HCT116 (cell line): ENCODE measurements around the gene SDR42E2. TPM values are rescaled to one million over a fixed set of nuclear protein-coding genes. Genes with fewer than 3 reads are reported as not detected.
A peak's percentile ranks its signal among the peaks of the same experiment; 100 is the strongest.

Source experiments
- ATAC-seq: fragments of 200-7000 bp; cut with Tn5 transposase; 2 replicates; pipeline ENCODE4 v1.9.1; 2020; ENCODE audit warnings: mild to moderate bottlenecking, moderate library complexity
- BruUV-seq: library from RNA; stranded (reverse); fragments of 400-500 nt; replicated peaks from 2 replicates; lab custom pipeline; 2021; lab: Mats Ljungman, UMichigan
- CTCF ChIA-PET: fragments of 300-600 bp; sonication (Branson Sonifier 250); formaldehyde crosslinking; loops from one replicate; lab custom pipeline; 2021; ENCODE audit warnings: antibody characterized with exemption; lab: Charles Lee
- POLR2A ChIA-PET: fragments of 300-600, 350-600 bp; sonication (Branson Sonifier 250); formaldehyde crosslinking; loops from one replicate; lab custom pipeline; 2021; ENCODE audit warnings: antibody characterized with exemption; lab: Charles Lee
- RAD21 ChIA-PET, 2 experiments: fragments of 300-600 bp; sonication (Branson Sonifier 250); formaldehyde crosslinking; loops; one replicate each; lab custom pipeline; 2023; ENCODE audit warnings: low total read pairs in 2 of 2; ENCODE audit not compliant: uncharacterized antibody in 2 of 2, unreplicated experiment in 2 of 2, low non-redundant PET in 1 of 2; lab: Charles Lee
- DNase-seq: peaks from one replicate; pipeline ENCODE4 v3.0.0-alpha.2; 2010; ENCODE audit warnings: low read depth, low spot score
- H2AFZ ChIP-seq: fragments of 200-600 bp; shearing (Covaris generic), sonication (generic); 2 replicates; pipeline ENCODE4 v1.6.1; 2017; ENCODE audit warnings: low read depth, mixed run types, mixed read lengths, antibody characterized with exemption, low read length; ENCODE audit not compliant: poor library complexity, severe bottlenecking
- H3K27ac ChIP-seq: 2 replicates; pipeline ENCODE4 v1.5.1; 2012; ENCODE audit warnings: low read depth, low read length
- H3K27me3 ChIP-seq: fragments of 200-600 bp; sonication (generic); 2 replicates; pipeline ENCODE4 v1.6.1; 2016; ENCODE audit warnings: mixed run types, low read length, mixed read lengths; ENCODE audit not compliant: insufficient read depth
- H3K36me3 ChIP-seq, 2 experiments: fragments of 200-500 bp in 1 of 2; fragments of 200-600 bp in 1 of 2; sonication (Bioruptor generic) in 1 of 2; sonication (generic) in 1 of 2; 2 replicates each; pipeline versions ENCODE4 v1.5.1 to v1.6.1; 2014 to 2016; ENCODE audit warnings: low read length in 2 of 2, inconsistent platforms in 1 of 2, mixed read lengths in 1 of 2, mixed run types in 1 of 2; ENCODE audit not compliant: insufficient read depth in 2 of 2, control insufficient read depth in 1 of 2
- H3K4me1 ChIP-seq, 2 experiments: fragments of 200-600 bp in 1 of 2; sonication (generic) in 1 of 2; 2 replicates each; pipeline versions ENCODE4 v1.5.1 to v1.6.1; 2012 to 2017; ENCODE audit warnings: low read length in 2 of 2, inconsistent platforms in 1 of 2, mild to moderate bottlenecking in 1 of 2, mixed read lengths in 1 of 2, mixed run types in 1 of 2, moderate library complexity in 1 of 2; ENCODE audit not compliant: insufficient read depth in 2 of 2, control insufficient read depth in 1 of 2
- H3K4me2 ChIP-seq: fragments of 200-600 bp; sonication (generic); 2 replicates; pipeline ENCODE4 v1.6.1; 2017; ENCODE audit warnings: mixed run types, low read length, mixed read lengths
- H3K4me3 ChIP-seq, 2 experiments: fragments of 200-600 bp in 1 of 2; sonication (generic) in 1 of 2; replicated peaks in 1 of 2; 2 replicates each; pipeline ENCODE4 v1.5.1; 2011 to 2016; ENCODE audit warnings: low read length in 2 of 2, control low read depth in 1 of 2, low read depth in 1 of 2, mild to moderate bottlenecking in 1 of 2, mixed read lengths in 1 of 2, mixed run types in 1 of 2
- H3K79me2 ChIP-seq: fragments of 200-600 bp; sonication (generic); 2 replicates; pipeline ENCODE4 v1.6.1; 2017; ENCODE audit warnings: mild to moderate bottlenecking, mixed run types, low read length, moderate library complexity, mixed read lengths; ENCODE audit not compliant: insufficient read depth
- H3K9ac ChIP-seq: fragments of 200-600 bp; sonication (generic); 2 replicates; pipeline ENCODE4 v1.6.1; 2016; ENCODE audit warnings: low read length, mixed read lengths
- H3K9me2 ChIP-seq: fragments of 200-600 bp; sonication (generic), shearing (Covaris generic); 2 replicates; pipeline ENCODE4 v1.6.1; 2017; ENCODE audit warnings: mixed run types, mild to moderate bottlenecking, moderate library complexity; ENCODE audit not compliant: insufficient read depth
- H3K9me3 ChIP-seq, 2 experiments: fragments of 200-500 bp in 1 of 2; fragments of 200-600 bp in 1 of 2; sonication (Bioruptor generic) in 1 of 2; sonication (generic) in 1 of 2; 2 replicates each; pipeline ENCODE4 v1.6.1; 2014 to 2017; ENCODE audit warnings: low read length in 2 of 2, mixed read lengths in 2 of 2, inconsistent platforms in 1 of 2, low read depth in 1 of 2, mild to moderate bottlenecking in 1 of 2, mixed run types in 1 of 2, moderate library complexity in 1 of 2; ENCODE audit not compliant: control insufficient read depth in 1 of 2, insufficient read depth in 1 of 2
- H4K20me1 ChIP-seq: fragments of 200-600 bp; sonication (generic), shearing (Covaris generic); 2 replicates; pipeline ENCODE4 v1.6.1; 2017; ENCODE audit warnings: mixed run types, mild to moderate bottlenecking, moderate library complexity; ENCODE audit not compliant: insufficient read depth
- CBX3 ChIP-seq: IDR thresholded peaks from 2 replicates; pipeline ENCODE4 v1.6.1; 2012; ENCODE audit warnings: low read depth
- intact Hi-C: fragments of 100-400 bp; cut with micrococcal nuclease; formaldehyde crosslinking; loops from 2 replicates; pipeline ENCODE4 v1.10.0; 2022
- total RNA-seq: library from RNA; stranded (reverse); gene quantifications from one replicate; pipeline ENCODE4 v1.2.1, GENCODE V29; 2021; ENCODE audit not compliant: unreplicated experiment
- TF ChIP-seq, protein P1 (sequence below), 3 experiments: fragments of 200-600 bp in 1 of 3; sonication (generic) in 1 of 3; IDR thresholded peaks in 2 of 3; conservative IDR thresholded peaks in 1 of 3; 2 replicates each; pipeline ENCODE4 v1.5.1; 2012 to 2017; ENCODE audit warnings: low read depth in 2 of 3, low read length in 2 of 3, antibody characterized with exemption in 1 of 3, borderline replicate concordance in 1 of 3, control low read depth in 1 of 3, mild to moderate bottlenecking in 1 of 3, mixed read lengths in 1 of 3, mixed run types in 1 of 3, moderate library complexity in 1 of 3; ENCODE audit not compliant: insufficient read depth in 1 of 3

Gene SDR42E2
- total RNA-seq, 1 experiment from 2014 or later = 0.27 TPM

DNA sequence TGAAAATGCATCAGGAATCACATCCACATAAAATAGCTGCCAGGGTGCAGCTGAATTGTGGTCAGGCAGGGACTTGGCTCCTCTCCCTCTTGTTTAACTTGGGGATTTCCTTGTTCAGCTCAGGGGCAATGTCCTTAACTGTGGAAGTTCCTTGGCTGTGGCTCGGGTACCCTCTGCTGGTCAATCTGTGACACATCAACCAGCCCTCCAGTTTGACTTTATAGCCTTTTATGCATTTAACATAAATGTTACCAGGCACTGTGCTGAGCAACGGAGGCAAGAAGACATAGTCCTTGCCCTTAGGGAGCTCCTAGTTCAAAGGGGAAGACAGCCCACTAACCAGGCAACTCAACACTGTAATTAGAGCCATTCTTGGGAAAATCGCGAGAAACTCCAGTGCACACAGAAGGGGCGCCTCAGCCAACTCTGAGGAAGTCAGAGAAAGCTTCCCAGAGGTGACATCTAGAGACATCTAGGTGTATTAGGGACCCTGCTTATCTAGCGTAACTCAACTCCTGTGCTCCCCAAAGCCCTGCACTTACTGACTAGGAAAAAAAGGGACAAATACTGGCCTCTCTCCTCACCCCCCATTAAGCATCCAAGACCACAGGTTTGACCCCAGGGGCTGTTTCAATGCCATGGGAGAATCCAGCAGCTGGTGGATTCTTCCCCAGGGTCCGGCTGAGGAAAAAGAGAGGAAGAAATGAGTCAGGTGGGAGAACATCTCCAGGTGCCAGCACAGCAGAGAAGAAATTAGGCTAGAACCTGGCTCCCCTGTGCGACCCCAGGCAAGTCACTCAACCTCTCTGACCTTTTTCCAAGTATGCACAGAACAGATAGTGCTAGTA lies 26.5 kb downstream of the SDR42E2 start:
- no peaks in the 10 kb centered on the region for H3K27me3 ChIP-seq
- no peak for ATAC-seq
- no peaks in the 10 kb centered on the region for H3K36me3 ChIP-seq
- intact Hi-C loops = loop anchor here (1.0 to 10.0 kb wide), 8 partner anchors 64 to 1246 kb away; partner anchors contain the start of gene IGSF6
- ChIA-PET RAD21 (interaction anchor here (0.6 to 1.5 kb wide), 7 partner anchors 90 to 240 kb away, joined by 3 to 7 read pairs (median 5); no protein-coding TSS in a partner anchor), POLR2A (interaction anchor here (0.6 to 1.3 kb wide), 3 partner anchors 186 to 368 kb away, joined by 3 to 8 read pairs (median 4); partner anchors contain the start of gene UQCRC2), CTCF (interaction anchor here (0.5 to 2.6 kb wide), 29 partner anchors 9 to 895 kb away, joined by 3 to 42 read pairs (median 4); partner anchors contain the start of gene PDZD9)
- H3K79me2 ChIP-seq = no peaks in the 10 kb centered on the region
- peak overlapping the region; percentile 31 for H3K4me2 ChIP-seq
- TF ChIP-seq CBX3 = no peak
- TF ChIP-seq, protein P1, sequence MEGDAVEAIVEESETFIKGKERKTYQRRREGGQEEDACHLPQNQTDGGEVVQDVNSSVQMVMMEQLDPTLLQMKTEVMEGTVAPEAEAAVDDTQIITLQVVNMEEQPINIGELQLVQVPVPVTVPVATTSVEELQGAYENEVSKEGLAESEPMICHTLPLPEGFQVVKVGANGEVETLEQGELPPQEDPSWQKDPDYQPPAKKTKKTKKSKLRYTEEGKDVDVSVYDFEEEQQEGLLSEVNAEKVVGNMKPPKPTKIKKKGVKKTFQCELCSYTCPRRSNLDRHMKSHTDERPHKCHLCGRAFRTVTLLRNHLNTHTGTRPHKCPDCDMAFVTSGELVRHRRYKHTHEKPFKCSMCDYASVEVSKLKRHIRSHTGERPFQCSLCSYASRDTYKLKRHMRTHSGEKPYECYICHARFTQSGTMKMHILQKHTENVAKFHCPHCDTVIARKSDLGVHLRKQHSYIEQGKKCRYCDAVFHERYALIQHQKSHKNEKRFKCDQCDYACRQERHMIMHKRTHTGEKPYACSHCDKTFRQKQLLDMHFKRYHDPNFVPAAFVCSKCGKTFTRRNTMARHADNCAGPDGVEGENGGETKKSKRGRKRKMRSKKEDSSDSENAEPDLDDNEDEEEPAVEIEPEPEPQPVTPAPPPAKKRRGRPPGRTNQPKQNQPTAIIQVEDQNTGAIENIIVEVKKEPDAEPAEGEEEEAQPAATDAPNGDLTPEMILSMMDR (IDR thresholded peaks at IDR 0.05 in 2 of 3, conservative IDR thresholded peaks at IDR 0.05 in 1 of 3; ENCODE audit: borderline replicate concordance in 1 of 3, insufficient read depth in 1 of 3, low read depth in 2 of 3, low read length in 2 of 3) = peak in 2 of 3 experiments; percentile 84 to 93; a peak in 4 of 6 replicates
- H3K4me1 ChIP-seq = peaks cover 20 to 30% of the 10 kb centered on the region in 2 experiments
- H3K4me3 ChIP-seq = no peak overlapping the region
- H3K9ac ChIP-seq = no peak overlapping the region
- H3K9me2 ChIP-seq = no peaks in the 10 kb centered on the region
- no peaks in the 10 kb centered on the region for H3K9me3 ChIP-seq
- H4K20me1 ChIP-seq = no peaks in the 10 kb centered on the region
- no TSS peak for BruUV-seq
- H3K27ac ChIP-seq = peak overlapping the region; percentile 67; the same call in 1 of the 2 replicates
- H2AFZ ChIP-seq = peak overlapping the region; percentile 70
- peak; percentile 70 for DNase-seq
